T-helper 9 cell (primary cell): Measurements from ENCODE around the gene DEFB132.
"Not testable (repeated sequence)": the region's sequence is repeated elsewhere in the genome, so short reads cannot be mapped to it uniquely, and the experiment has no call there.

Experiments used
- DNase-seq: peaks from one replicate; pipeline ENCODE4 v3.0.0-alpha.2; 2020
- total RNA-seq, 2 donors: gene quantifications; one replicate each; lab custom pipeline; 2026; lab: John Stamatoyannopoulos, UW

Gene DEFB132
- total RNA-seq = 0 reads per million in 2 donors

- DNase-seq = no peak
Observed at GRCh38 chr20:257419-257818, at the start of gene DEFB132. Gene DEFB132, plus strand, starts transcription at chr20:257724. Its CDS starts 55 bp downstream, at chr20:257779.

- no peak for DNase-seq
Observed at GRCh38 chr20:208942-209566, 48.5 kb upstream of the DEFB132 start.

GRCh38 chr20:210809-211502 lies 46.6 kb upstream of the DEFB132 start:
- DNase-seq = no peak

- no peak for DNase-seq
Observed at GRCh38 chr20:214383-214782, 43.1 kb upstream of the DEFB132 start.

GRCh38 chr20:215796-216195 lies 41.7 kb upstream of the DEFB132 start:
- DNase-seq = no peak

GRCh38 chr20:217266-217665 lies 40.3 kb upstream of the DEFB132 start:
- DNase-seq = no peak

- no peak for DNase-seq
Observed at GRCh38 chr20:219290-220115, 38.0 kb upstream of the DEFB132 start.

- no peak for DNase-seq
Observed at GRCh38 chr20:221258-221830, 36.2 kb upstream of the DEFB132 start.

- not testable (repeated sequence) for DNase-seq
Observed at GRCh38 chr20:225879-226278, 31.6 kb upstream of the DEFB132 start.

- no peak for DNase-seq
Observed at GRCh38 chr20:226958-227357, 30.6 kb upstream of the DEFB132 start, which contains the start of gene DEFB129. Gene DEFB129, plus strand, starts transcription at chr20:227258. Its CDS starts 31 bp downstream, at chr20:227289.

- no peak for DNase-seq
Observed at GRCh38 chr20:227439-228105, 30.0 kb upstream of the DEFB132 start.

- DNase-seq = no peak
Observed at GRCh38 chr20:235891-236290, 21.6 kb upstream of the DEFB132 start.

GRCh38 chr20:237489-237888 lies 20.0 kb upstream of the DEFB132 start:
- no peak for DNase-seq

- DNase-seq = no peak
Observed at GRCh38 chr20:237929-238328, 19.6 kb upstream of the DEFB132 start.

- no peak for DNase-seq
Observed at GRCh38 chr20:242905-243304, 14.6 kb upstream of the DEFB132 start.

- no peak for DNase-seq
Observed at GRCh38 chr20:251354-251753, 6.2 kb upstream of the DEFB132 start.

GRCh38 chr20:252801-253200 lies 4.7 kb upstream of the DEFB132 start:
- no peak for DNase-seq

- not testable (repeated sequence) for DNase-seq
Observed at GRCh38 chr20:253447-253846, 4.1 kb upstream of the DEFB132 start.

GRCh38 chr20:258269-258858 lies 840 bp downstream of the DEFB132 start:
- no peak for DNase-seq

GRCh38 chr20:258963-259362 lies 1.4 kb downstream of the DEFB132 start:
- DNase-seq = no peak

GRCh38 chr20:259981-260380 lies 2.5 kb downstream of the DEFB132 start:
- DNase-seq = no peak

- DNase-seq = no peak
Observed at GRCh38 chr20:263701-264100, 6.2 kb downstream of the DEFB132 start.
